ENCODE measurements around the gene COL6A5. TPM values are rescaled to one million over a fixed set of nuclear protein-coding genes. Genes with fewer than 3 reads are reported as not detected.

The COL6A5 gene
- total RNA-seq, 1 experiment from 2014 or later, result 0.04 TPM

GRCh38 chr3:130528120-130528519 is 182.6 kb downstream of the COL6A5 start:
- H3K4me1 ChIP-seq (ENCODE audit: insufficient read depth, low read length), result no peaks in the 10 kb centered on the region; the same call in 1 of the 2 replicates
- no peak overlapping the region for H2BK120ac ChIP-seq (ENCODE audit: low read depth, low read length, poor library complexity, severe bottlenecking)
- H3K27ac Mint-ChIP-seq, result 0 out of 7 replicates have a peak overlapping the region, but pooled peaks of 1 of the 3 experiments have one; percentile 7
- no peak for DNase-seq
- H3T11ph ChIP-seq (ENCODE audit: low read length), result no peak overlapping the region
- no peaks in the 10 kb centered on the region for H3K9me3 Mint-ChIP-seq
- H3K36me3 Mint-ChIP-seq (ENCODE audit: insufficient read depth in 1 of 3, low read depth in 3 of 3), result no peaks in the 10 kb centered on the region
- H3K9me3 ChIP-seq (ENCODE audit: control insufficient read depth, low read depth, low read length), result no peaks in the 10 kb centered on the region
- H3K23me2 ChIP-seq (ENCODE audit: insufficient read length, low read depth, low read length, poor library complexity, severe bottlenecking), result no peaks in the 10 kb centered on the region
- no peak overlapping the region for H3K4ac ChIP-seq (ENCODE audit: low read depth, low read length)
- no peak overlapping the region for H2AK5ac ChIP-seq (ENCODE audit: insufficient read length, low read length)
- TF ChIP-seq, protein P1, sequence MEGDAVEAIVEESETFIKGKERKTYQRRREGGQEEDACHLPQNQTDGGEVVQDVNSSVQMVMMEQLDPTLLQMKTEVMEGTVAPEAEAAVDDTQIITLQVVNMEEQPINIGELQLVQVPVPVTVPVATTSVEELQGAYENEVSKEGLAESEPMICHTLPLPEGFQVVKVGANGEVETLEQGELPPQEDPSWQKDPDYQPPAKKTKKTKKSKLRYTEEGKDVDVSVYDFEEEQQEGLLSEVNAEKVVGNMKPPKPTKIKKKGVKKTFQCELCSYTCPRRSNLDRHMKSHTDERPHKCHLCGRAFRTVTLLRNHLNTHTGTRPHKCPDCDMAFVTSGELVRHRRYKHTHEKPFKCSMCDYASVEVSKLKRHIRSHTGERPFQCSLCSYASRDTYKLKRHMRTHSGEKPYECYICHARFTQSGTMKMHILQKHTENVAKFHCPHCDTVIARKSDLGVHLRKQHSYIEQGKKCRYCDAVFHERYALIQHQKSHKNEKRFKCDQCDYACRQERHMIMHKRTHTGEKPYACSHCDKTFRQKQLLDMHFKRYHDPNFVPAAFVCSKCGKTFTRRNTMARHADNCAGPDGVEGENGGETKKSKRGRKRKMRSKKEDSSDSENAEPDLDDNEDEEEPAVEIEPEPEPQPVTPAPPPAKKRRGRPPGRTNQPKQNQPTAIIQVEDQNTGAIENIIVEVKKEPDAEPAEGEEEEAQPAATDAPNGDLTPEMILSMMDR (conservative IDR thresholded peaks at IDR 0.05), result no peak
- no peak overlapping the region for H3K4me3 Mint-ChIP-seq
- H2BK20ac ChIP-seq (ENCODE audit: low read depth, low read length, poor library complexity, severe bottlenecking), result no peak overlapping the region
- no peak overlapping the region for H2BK15ac ChIP-seq (ENCODE audit: low read depth, low read length)
- no peak overlapping the region for H3K27ac ChIP-seq (ENCODE audit: insufficient read length, low read depth, low read length)
- H3K9ac ChIP-seq (ENCODE audit: extremely low read depth, insufficient read length, low read length), result no peak overlapping the region
- no peak overlapping the region for H4K8ac ChIP-seq (replicated peaks; ENCODE audit: insufficient read length, low read depth, low read length)
- H2BK5ac ChIP-seq (ENCODE audit: insufficient read length, low read length), result no peak overlapping the region
- H3K4me2 ChIP-seq (ENCODE audit: insufficient read depth, insufficient read length, low read length), result no peak overlapping the region
- H4K91ac ChIP-seq (ENCODE audit: insufficient read length, low read depth, low read length), result no peak overlapping the region
- H3K23ac ChIP-seq (ENCODE audit: insufficient read length, low read depth, low read length), result no peak overlapping the region
- no peak overlapping the region for H2AFZ ChIP-seq (ENCODE audit: low read length)
- H4K20me1 ChIP-seq (ENCODE audit: control insufficient read depth, insufficient read depth, insufficient read length), result no peaks in the 10 kb centered on the region
- no peak overlapping the region for H3K56ac ChIP-seq (ENCODE audit: insufficient read length, low read depth, low read length)
- H2BK12ac ChIP-seq (ENCODE audit: insufficient read length, low read depth, low read length), result no peak overlapping the region
- WGBS (ENCODE audit: extremely low coverage, insufficient read length, low lambda C conversion rate), result no CpG with 5 or more reads among the region's 1 CpG
- H3K14ac ChIP-seq (ENCODE audit: insufficient read depth, low read length), result no peak overlapping the region
- H3K4me1 Mint-ChIP-seq, result peaks cover 23 to 31% of the 10 kb centered on the region in 2 experiments
- no peak overlapping the region for H3K18ac ChIP-seq (ENCODE audit: insufficient read length, low read depth, low read length)
- no peaks in the 10 kb centered on the region for H3K79me1 ChIP-seq (ENCODE audit: insufficient read depth, low read depth, low read length, poor library complexity, severe bottlenecking)
- H3K27me3 Mint-ChIP-seq (ENCODE audit: low read depth), result peaks cover 10% of the 10 kb centered on the region
- H4K5ac ChIP-seq (ENCODE audit: insufficient read length, low read depth, low read length), result no peak overlapping the region
- no peaks in the 10 kb centered on the region for H3K79me2 ChIP-seq (ENCODE audit: insufficient read depth, low read length)
- H3K27me3 ChIP-seq (ENCODE audit: insufficient read depth, low read length), result no peaks in the 10 kb centered on the region
